ENCODE results near the gene KCNC2.

The KCNC2 gene

GRCh38 chr12:75135026-75135425 is 74.6 kb downstream of the KCNC2 start:
- no peak for DNase-seq
- TF ChIP-seq, protein P1, sequence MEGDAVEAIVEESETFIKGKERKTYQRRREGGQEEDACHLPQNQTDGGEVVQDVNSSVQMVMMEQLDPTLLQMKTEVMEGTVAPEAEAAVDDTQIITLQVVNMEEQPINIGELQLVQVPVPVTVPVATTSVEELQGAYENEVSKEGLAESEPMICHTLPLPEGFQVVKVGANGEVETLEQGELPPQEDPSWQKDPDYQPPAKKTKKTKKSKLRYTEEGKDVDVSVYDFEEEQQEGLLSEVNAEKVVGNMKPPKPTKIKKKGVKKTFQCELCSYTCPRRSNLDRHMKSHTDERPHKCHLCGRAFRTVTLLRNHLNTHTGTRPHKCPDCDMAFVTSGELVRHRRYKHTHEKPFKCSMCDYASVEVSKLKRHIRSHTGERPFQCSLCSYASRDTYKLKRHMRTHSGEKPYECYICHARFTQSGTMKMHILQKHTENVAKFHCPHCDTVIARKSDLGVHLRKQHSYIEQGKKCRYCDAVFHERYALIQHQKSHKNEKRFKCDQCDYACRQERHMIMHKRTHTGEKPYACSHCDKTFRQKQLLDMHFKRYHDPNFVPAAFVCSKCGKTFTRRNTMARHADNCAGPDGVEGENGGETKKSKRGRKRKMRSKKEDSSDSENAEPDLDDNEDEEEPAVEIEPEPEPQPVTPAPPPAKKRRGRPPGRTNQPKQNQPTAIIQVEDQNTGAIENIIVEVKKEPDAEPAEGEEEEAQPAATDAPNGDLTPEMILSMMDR (IDR thresholded peaks at IDR 0.05), result no peak
- intact Hi-C loops (cut with DNase I; ENCODE audit: low total_unique reads), result no loop called here
- H3K36me3 ChIP-seq, result no peaks in the 10 kb centered on the region
- no peaks in the 10 kb centered on the region for H3K27me3 ChIP-seq
- no peak overlapping the region for H3K4me3 ChIP-seq
- no peak overlapping the region for H3K27ac ChIP-seq
- no peaks in the 10 kb centered on the region for H3K9me3 ChIP-seq
- no peaks in the 10 kb centered on the region for H3K4me1 ChIP-seq

DNA sequence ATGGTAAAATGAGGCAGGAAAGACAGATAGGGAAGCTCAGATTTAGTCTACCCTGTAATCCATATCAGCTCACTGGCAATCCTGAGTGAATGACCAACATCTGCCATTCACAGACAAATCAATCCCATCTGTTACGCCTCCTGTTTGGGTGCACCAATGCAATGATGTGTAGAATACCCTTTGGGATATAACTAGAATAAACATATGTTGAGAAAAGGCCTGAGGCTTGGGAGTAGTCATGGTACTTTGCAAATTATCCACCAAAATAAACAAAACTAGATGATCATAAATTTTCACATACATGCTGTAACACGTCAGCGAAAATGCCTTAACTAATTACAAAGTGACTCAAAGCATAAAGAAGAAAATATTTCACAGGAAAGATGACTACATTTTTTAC is 78.8 kb downstream of the KCNC2 start:
- DNase-seq, result no peak
- Histone ChIP-seq H3K4me1 (no peaks in the 10 kb centered on the region), H3K27me3 (no peaks in the 10 kb centered on the region), H3K27ac (no peak overlapping the region), H3K36me3 (no peaks in the 10 kb centered on the region), H3K9me3 (no peaks in the 10 kb centered on the region), H3K4me3 (no peak overlapping the region)
- TF ChIP-seq, protein P1 (IDR thresholded peaks at IDR 0.05), result no peak
- intact Hi-C loops (cut with DNase I; ENCODE audit: low total_unique reads), result no loop called here

GRCh38 chr12:75129275-75129674 is 80.4 kb downstream of the KCNC2 start:
- intact Hi-C loops (cut with DNase I; ENCODE audit: low total_unique reads), result no loop called here
- Histone ChIP-seq H3K27ac (no peak overlapping the region), H3K36me3 (no peaks in the 10 kb centered on the region)

DNA sequence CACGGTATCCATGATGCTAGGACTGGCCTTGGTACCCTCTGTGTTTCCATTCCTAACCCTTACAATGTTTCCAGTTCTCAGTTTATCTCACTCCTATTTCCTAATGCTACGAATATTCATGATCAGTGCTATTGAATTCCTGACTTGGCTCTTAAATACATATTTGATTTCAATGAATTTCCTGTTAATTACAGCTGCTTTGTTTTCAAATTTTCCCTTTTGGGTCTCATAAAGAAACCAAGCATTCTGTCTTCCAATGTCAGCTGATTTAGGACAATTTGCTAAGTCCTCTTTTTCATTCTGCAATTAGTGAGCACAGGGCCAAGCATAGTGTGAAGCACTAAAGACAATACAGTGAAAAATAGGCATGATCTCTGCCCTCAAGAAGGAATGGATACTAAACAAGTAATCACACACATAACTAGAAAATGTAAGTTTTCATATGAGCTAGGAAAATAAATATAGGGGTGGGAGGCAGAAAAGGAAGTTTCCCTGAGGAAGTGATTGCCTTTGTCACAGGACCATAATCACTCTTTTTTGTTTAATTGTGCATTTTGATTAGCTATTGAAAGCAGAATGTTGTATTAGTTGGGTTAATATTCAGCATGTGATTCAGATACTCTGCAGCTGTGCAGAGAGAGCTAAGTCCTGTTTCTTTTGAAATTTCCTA is 88.5 kb downstream of the KCNC2 start:
- Histone ChIP-seq H3K9me3 (no peaks in the 10 kb centered on the region), H3K4me1 (no peaks in the 10 kb centered on the region), H3K27me3 (no peaks in the 10 kb centered on the region), H3K27ac (no peak overlapping the region), H3K36me3 (no peaks in the 10 kb centered on the region), H3K4me3 (no peak overlapping the region)
- TF ChIP-seq, protein P1 (IDR thresholded peaks at IDR 0.05), result no peak
- intact Hi-C loops (cut with DNase I; ENCODE audit: low total_unique reads), result no loop called here
- no peak for DNase-seq

More at GRCh38 chr12:75129275-75129674, 80.4 kb downstream of the KCNC2 start:
- no peaks in the 10 kb centered on the region for H3K9me3 ChIP-seq
- no peaks in the 10 kb centered on the region for H3K27me3 ChIP-seq
- TF ChIP-seq, protein P1 (IDR thresholded peaks at IDR 0.05), result no peak
- no peak for DNase-seq
- no peaks in the 10 kb centered on the region for H3K4me1 ChIP-seq
- no peak overlapping the region for H3K4me3 ChIP-seq

DNA sequence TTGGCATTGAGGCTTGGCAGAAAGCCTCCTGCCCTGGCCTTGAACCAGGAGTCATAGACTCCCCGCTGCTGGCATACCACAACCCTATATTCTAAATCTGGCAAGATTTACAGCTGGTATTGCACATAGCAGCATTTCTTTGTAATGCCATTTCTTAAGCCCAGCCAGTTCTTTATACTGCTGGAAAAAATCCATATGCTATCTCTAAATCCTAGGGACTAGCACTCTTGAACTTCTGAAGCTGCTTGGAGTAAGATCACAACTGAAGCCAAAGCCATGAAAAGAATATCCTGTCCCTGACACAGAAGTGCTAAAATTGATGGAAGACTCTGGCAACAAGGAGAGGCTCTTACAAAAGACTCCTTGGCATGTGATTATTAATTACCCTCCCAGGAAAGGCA is 89.3 kb downstream of the KCNC2 start:
- H3K4me3 ChIP-seq, result no peak overlapping the region
- DNase-seq, result no peak
- TF ChIP-seq, protein P1 (IDR thresholded peaks at IDR 0.05), result no peak
- intact Hi-C loops (cut with DNase I; ENCODE audit: low total_unique reads), result no loop called here
- no peaks in the 10 kb centered on the region for H3K9me3 ChIP-seq
- H3K36me3 ChIP-seq, result no peaks in the 10 kb centered on the region
- no peaks in the 10 kb centered on the region for H3K4me1 ChIP-seq
- no peak overlapping the region for H3K27ac ChIP-seq
- H3K27me3 ChIP-seq, result no peaks in the 10 kb centered on the region

Measured in tibial artery (tissue), 4 donors.